H9 (cell line): ENCODE results near the gene MUC5B. TPM values are rescaled to one million over a fixed set of nuclear protein-coding genes. Genes with fewer than 3 reads are reported as not detected.

Experiments
- DNase-seq: peaks from one replicate; pipeline ENCODE4 v3.0.0-alpha.2; 2017
- H2AFZ ChIP-seq: one replicate; pipeline ENCODE4 v1.6.1; 2013; ENCODE audit warnings: mild to moderate bottlenecking, low read length, control low read depth, moderate library complexity
- H2AK5ac ChIP-seq: 2 replicates; pipeline ENCODE4 v1.6.1; 2013; ENCODE audit warnings: low read length, control low read depth, mixed read lengths; ENCODE audit not compliant: insufficient read length
- H2BK120ac ChIP-seq: one replicate; pipeline ENCODE4 v1.6.1; 2013; ENCODE audit warnings: low read depth, mild to moderate bottlenecking, low read length, control low read depth, inconsistent platforms; ENCODE audit not compliant: poor library complexity, severe bottlenecking
- H2BK12ac ChIP-seq: 2 replicates; pipeline ENCODE4 v1.6.1; 2013; ENCODE audit warnings: low read length, control low read depth, mixed read lengths, low read depth; ENCODE audit not compliant: insufficient read length
- H2BK15ac ChIP-seq: 2 replicates; pipeline ENCODE4 v1.6.1; 2013; ENCODE audit warnings: low read depth, low read length, control low read depth
- H2BK20ac ChIP-seq: one replicate; pipeline ENCODE4 v1.6.1; 2013; ENCODE audit warnings: low read depth, mild to moderate bottlenecking, low read length, control low read depth, inconsistent platforms; ENCODE audit not compliant: poor library complexity, severe bottlenecking
- H2BK5ac ChIP-seq: 2 replicates; pipeline ENCODE4 v1.6.1; 2013; ENCODE audit warnings: low read length, control low read depth, mixed read lengths; ENCODE audit not compliant: insufficient read length
- H3K14ac ChIP-seq: 2 replicates; pipeline ENCODE4 v1.6.1; 2013; ENCODE audit warnings: low read length, control low read depth; ENCODE audit not compliant: insufficient read depth
- H3K18ac ChIP-seq: 2 replicates; pipeline ENCODE4 v1.6.1; 2013; ENCODE audit warnings: low read depth, mild to moderate bottlenecking, mixed read lengths, low read length, control low read depth; ENCODE audit not compliant: insufficient read length
- H3K23ac ChIP-seq: 2 replicates; pipeline ENCODE4 v1.6.1; 2013; ENCODE audit warnings: low read length, control low read depth, mixed read lengths, low read depth; ENCODE audit not compliant: insufficient read length
- H3K23me2 ChIP-seq: 2 replicates; pipeline ENCODE4 v1.6.1; 2013; ENCODE audit warnings: low read depth, mild to moderate bottlenecking, mixed read lengths, low read length, control low read depth; ENCODE audit not compliant: insufficient read length, poor library complexity, severe bottlenecking
- H3K27ac ChIP-seq: 2 replicates; pipeline ENCODE4 v1.5.1; 2013; ENCODE audit warnings: low read length, control low read depth, mixed read lengths, low read depth; ENCODE audit not compliant: insufficient read length
- H3K27me3 ChIP-seq: 2 replicates; pipeline ENCODE4 v1.6.1; 2013; ENCODE audit warnings: low read length, control low read depth, inconsistent platforms; ENCODE audit not compliant: insufficient read depth
- H3K4ac ChIP-seq: 2 replicates; pipeline ENCODE4 v1.6.1; 2013; ENCODE audit warnings: low read depth, mild to moderate bottlenecking, control low read depth, inconsistent platforms, low read length, moderate library complexity
- H3K4me1 ChIP-seq: 2 replicates; pipeline ENCODE4 v1.6.1; 2013; ENCODE audit warnings: low read length, control low read depth, inconsistent platforms; ENCODE audit not compliant: insufficient read depth
- H3K4me2 ChIP-seq: 2 replicates; pipeline ENCODE4 v1.6.1; 2013; ENCODE audit warnings: low read length, control low read depth, mixed read lengths; ENCODE audit not compliant: insufficient read length, insufficient read depth
- H3K56ac ChIP-seq: 2 replicates; pipeline ENCODE4 v1.6.1; 2013; ENCODE audit warnings: low read depth, mild to moderate bottlenecking, mixed read lengths, low read length, control low read depth; ENCODE audit not compliant: insufficient read length
- H3K79me1 ChIP-seq: 2 replicates; pipeline ENCODE4 v1.6.1; 2013; ENCODE audit warnings: low read depth, mild to moderate bottlenecking, moderate library complexity, low read length, control low read depth, inconsistent platforms; ENCODE audit not compliant: insufficient read depth, poor library complexity, severe bottlenecking
- H3K79me2 ChIP-seq: 2 replicates; pipeline ENCODE4 v1.6.1; 2013; ENCODE audit warnings: low read length, control low read depth, inconsistent platforms; ENCODE audit not compliant: insufficient read depth
- H3K9ac ChIP-seq: 2 replicates; pipeline ENCODE4 v1.6.1; 2013; ENCODE audit warnings: low read length, control low read depth, mixed read lengths; ENCODE audit not compliant: insufficient read length; ENCODE audit errors: extremely low read depth
- H3K9me3 ChIP-seq: one replicate; pipeline ENCODE4 v1.6.1; 2013; ENCODE audit warnings: low read depth, low read length, inconsistent platforms; ENCODE audit not compliant: control insufficient read depth
- H3T11ph ChIP-seq: one replicate; pipeline ENCODE4 v1.6.1; 2013; ENCODE audit warnings: mild to moderate bottlenecking, low read length, control low read depth, inconsistent platforms
- H4K20me1 ChIP-seq: one replicate; pipeline ENCODE4 v1.6.1; 2013; ENCODE audit not compliant: control insufficient read depth, insufficient read length, insufficient read depth
- H4K5ac ChIP-seq: 2 replicates; pipeline ENCODE4 v1.6.1; 2013; ENCODE audit warnings: low read depth, mild to moderate bottlenecking, mixed read lengths, low read length, control low read depth; ENCODE audit not compliant: insufficient read length
- H4K8ac ChIP-seq: replicated peaks from 2 replicates; pipeline ENCODE4 v1.6.1; 2013; ENCODE audit warnings: low read length, control low read depth, mixed read lengths, low read depth; ENCODE audit not compliant: insufficient read length
- H4K91ac ChIP-seq: 2 replicates; pipeline ENCODE4 v1.6.1; 2013; ENCODE audit warnings: low read depth, mild to moderate bottlenecking, moderate library complexity, mixed read lengths, low read length, control low read depth; ENCODE audit not compliant: insufficient read length
- H3K27ac Mint-ChIP-seq, 3 experiments: 2 replicates in 2 of 3; 3 replicates in 1 of 3; pipeline ENCODE4 v1.8.0; 2020 to 2021; ENCODE audit warnings: mixed read lengths in 3 of 3, mild to moderate bottlenecking in 1 of 3, moderate library complexity in 1 of 3
- H3K27me3 Mint-ChIP-seq: 2 replicates; pipeline ENCODE4 v1.8.0; 2021; ENCODE audit warnings: low read depth, mild to moderate bottlenecking, moderate library complexity, mixed read lengths
- H3K36me3 Mint-ChIP-seq, 3 experiments: 2 replicates in 2 of 3; 3 replicates in 1 of 3; pipeline ENCODE4 v1.8.0; 2020 to 2021; ENCODE audit warnings: low read depth in 3 of 3, mixed read lengths in 3 of 3; ENCODE audit not compliant: insufficient read depth in 1 of 3
- H3K4me1 Mint-ChIP-seq, 2 experiments: 2 replicates each; pipeline ENCODE4 v1.8.0; 2020; ENCODE audit warnings: mixed read lengths in 2 of 2
- H3K4me3 Mint-ChIP-seq, 2 experiments: 2 replicates in 1 of 2; 3 replicates in 1 of 2; pipeline ENCODE4 v1.8.0; 2020 to 2021; ENCODE audit warnings: mild to moderate bottlenecking in 2 of 2, mixed read lengths in 2 of 2, moderate library complexity in 1 of 2
- H3K9me3 Mint-ChIP-seq, 2 experiments: 2 replicates in 1 of 2; 3 replicates in 1 of 2; pipeline ENCODE4 v1.8.0; 2020; ENCODE audit warnings: mild to moderate bottlenecking in 2 of 2, mixed read lengths in 2 of 2, moderate library complexity in 1 of 2
- CTCF ChIP-seq: fragments of 200-600 bp; sonication (generic); conservative IDR thresholded peaks from 3 replicates; pipeline ENCODE4 v1.8.0; 2021; ENCODE audit warnings: antibody characterized with exemption, mild to moderate bottlenecking
- WGBS: extraction: QIAGEN DNeasy Blood & Tissue Kit; methylation state at CpG from one replicate; pipeline ENCODE4 v1.1.7; 2013; ENCODE audit warnings: missing lambda C conversion rate, low lambda C conversion rate, mixed read lengths; ENCODE audit not compliant: insufficient read length; ENCODE audit errors: extremely low coverage; 5-methylcytosine and 5-hydroxymethylcytosine counted together
- total RNA-seq: library from RNA; stranded (reverse); gene quantifications from 2 replicates; pipeline ENCODE4 v1.2.1, GENCODE V29; 2021

The MUC5B gene
- total RNA-seq, 1 experiment from 2014 or later, result not detected

- no peaks in the 10 kb centered on the region for H3K4me1 ChIP-seq
- no peak overlapping the region for H4K91ac ChIP-seq
- H3K4me2 ChIP-seq, result no peak overlapping the region
- no peaks in the 10 kb centered on the region for H3K79me1 ChIP-seq
- no peaks in the 10 kb centered on the region for H3K27me3 ChIP-seq
- H2BK12ac ChIP-seq, result no peak overlapping the region
- no peak overlapping the region for H2AFZ ChIP-seq
- 100% methylated on average over 3 of the region's 4 CpGs for WGBS
- H2BK120ac ChIP-seq, result no peak overlapping the region
- Mint-ChIP-seq H3K27ac (no peak overlapping the region), H3K4me3 (no peak overlapping the region), H3K4me1 (no peaks in the 10 kb centered on the region), H3K27me3 (peaks cover 2% of the 10 kb centered on the region; the same call in 1 of the 2 replicates), H3K36me3 (no peaks in the 10 kb centered on the region), H3K9me3 (no peaks in the 10 kb centered on the region)
- H3K23me2 ChIP-seq, result peaks cover 4% of the 10 kb centered on the region
- H2BK20ac ChIP-seq, result no peak overlapping the region
- no peak overlapping the region for H2AK5ac ChIP-seq
- no peak overlapping the region for H4K5ac ChIP-seq
- H3K9ac ChIP-seq, result no peak overlapping the region
- no peak overlapping the region for H3K27ac ChIP-seq
- no peak overlapping the region for H4K8ac ChIP-seq
- DNase-seq, result no peak
- no peak overlapping the region for H3K56ac ChIP-seq
- H3T11ph ChIP-seq, result no peak overlapping the region
- TF ChIP-seq CTCF, result no peak
- H3K9me3 ChIP-seq, result no peaks in the 10 kb centered on the region
- no peak overlapping the region for H3K23ac ChIP-seq
- H3K79me2 ChIP-seq, result no peaks in the 10 kb centered on the region
- no peaks in the 10 kb centered on the region for H4K20me1 ChIP-seq
- H3K18ac ChIP-seq, result no peak overlapping the region
- no peak overlapping the region for H3K4ac ChIP-seq
- no peak overlapping the region for H3K14ac ChIP-seq
- no peak overlapping the region for H2BK15ac ChIP-seq
- H2BK5ac ChIP-seq, result no peak overlapping the region
Measured at GRCh38 chr11:1201395-1202153, 21.3 kb upstream of the MUC5B start.
